ELF-1 (cell line): ENCODE measurements around the gene NCEH1.
A peak's percentile ranks its signal among the peaks of the same experiment; 100 is the strongest.
"Not testable (repeated sequence)": the region's sequence is repeated elsewhere in the genome, so short reads cannot be mapped to it uniquely, and the experiment has no call there.

Experiments used
- DNase-seq: peaks from one replicate; pipeline ENCODE4 v3.0.0-alpha.2; 2016; ENCODE audit warnings: low read depth, low spot score

The NCEH1 gene

DNA sequence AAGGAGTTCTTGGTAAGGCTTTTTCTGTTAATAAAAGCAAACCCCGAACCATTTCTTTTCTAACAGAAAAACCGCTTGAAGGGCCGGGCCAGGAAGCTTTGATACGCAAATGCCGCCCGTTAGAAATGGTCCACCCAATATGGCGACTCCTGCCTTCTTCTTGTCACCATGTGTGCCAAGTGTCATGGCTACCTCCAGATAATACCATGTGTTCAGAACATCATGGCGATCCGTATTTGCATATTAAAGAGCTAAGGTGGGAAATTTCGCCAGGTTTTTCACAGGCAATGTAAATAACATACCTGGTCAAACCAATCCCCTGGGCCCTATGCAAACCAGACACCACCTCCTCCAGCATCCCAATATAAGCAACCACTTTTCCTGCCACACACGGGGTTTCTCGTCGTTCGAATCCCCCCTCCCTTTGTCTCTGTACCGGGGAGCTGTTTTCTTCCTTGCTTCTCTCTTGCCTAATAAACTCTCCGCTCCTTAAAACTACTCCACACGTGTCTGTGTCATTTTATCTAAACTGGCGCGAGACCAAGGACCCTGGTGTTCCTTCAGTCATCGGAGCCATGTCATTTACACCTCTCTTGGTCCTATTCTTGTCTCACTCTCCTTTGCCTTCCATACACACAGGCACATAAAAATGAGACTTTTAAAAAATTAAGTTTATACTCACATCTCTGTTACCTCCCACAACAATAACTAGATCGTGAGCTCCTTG lies 34.5 kb downstream of the NCEH1 start:
- peak; percentile 30 for DNase-seq

DNA sequence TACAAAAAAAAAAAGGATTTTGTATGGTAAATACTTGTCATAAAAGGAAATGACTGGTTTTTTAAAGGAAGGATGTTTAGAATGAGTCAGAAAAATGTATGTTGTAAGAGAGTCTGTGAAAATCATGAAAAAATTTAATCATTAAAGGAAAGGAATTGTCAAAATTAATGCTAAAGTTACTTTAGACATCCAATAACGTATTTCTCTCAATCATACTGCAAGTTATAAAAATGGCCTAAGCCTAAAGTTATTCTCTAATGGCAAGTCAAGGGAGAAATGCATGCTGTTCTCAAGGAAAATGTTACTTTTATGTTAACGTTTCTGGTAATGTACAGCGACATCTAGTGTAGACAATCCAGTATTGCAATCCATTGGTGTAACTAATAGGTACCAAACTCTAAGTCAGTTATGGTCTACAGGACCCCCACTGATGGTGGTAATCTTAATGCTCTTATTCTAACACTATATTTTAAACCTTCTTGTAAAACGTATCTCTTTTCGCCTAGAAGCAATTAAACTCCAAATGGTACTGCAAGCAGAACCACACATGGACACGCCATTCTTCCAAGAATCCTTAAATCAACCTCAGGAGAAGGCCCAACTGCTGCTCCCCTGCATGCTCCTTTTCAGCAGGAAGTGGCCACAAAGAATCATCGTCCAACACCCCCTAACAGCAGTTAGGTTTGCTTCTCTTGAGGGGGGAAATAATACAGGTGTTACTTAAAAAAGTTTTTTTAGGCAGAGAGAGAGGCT lies 35.2 kb downstream of the NCEH1 start:
- no peak for DNase-seq

DNA sequence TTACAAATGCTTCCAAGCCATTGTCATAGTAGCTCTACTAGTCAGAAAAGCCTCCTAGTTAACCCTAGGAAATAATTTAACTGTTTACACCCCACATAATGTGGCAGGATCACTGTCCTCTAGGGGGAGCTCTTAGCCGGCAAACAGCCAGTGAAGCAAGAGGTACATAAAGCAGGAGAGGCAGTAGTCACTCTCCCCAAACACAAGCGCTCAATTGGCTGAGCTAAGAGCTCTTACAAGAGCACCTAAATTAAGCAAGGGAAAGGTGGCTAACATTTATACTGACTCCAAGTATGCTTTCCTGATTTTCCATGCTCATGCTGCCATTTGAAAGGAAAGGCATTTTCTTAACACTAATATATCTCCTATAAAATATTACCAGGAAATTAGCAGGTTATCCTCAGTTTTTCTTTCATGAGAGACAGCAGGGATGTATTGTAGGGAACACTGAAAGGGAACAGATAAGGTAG lies 37.6 kb downstream of the NCEH1 start:
- peak; percentile 77 for DNase-seq

DNA sequence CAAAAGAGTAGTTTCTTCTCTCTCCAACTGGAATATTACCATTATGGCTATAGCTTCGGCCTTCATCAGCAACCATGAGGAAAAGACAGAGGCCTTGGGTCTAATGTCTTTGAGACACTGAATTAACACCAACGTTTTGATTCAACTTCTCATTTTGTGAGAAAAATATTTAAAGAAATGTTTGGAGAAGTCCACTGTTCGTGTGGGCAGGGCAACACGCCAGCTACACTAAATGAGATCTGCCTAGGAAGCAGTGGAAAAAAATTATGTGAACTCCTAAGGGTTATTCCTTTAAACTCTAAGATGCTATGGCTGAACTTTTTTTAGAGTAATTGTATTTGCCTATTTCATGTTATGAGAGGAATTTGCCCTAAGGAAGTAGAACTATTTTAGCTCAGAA lies 41.8 kb downstream of the NCEH1 start:
- DNase-seq: no peak

DNA sequence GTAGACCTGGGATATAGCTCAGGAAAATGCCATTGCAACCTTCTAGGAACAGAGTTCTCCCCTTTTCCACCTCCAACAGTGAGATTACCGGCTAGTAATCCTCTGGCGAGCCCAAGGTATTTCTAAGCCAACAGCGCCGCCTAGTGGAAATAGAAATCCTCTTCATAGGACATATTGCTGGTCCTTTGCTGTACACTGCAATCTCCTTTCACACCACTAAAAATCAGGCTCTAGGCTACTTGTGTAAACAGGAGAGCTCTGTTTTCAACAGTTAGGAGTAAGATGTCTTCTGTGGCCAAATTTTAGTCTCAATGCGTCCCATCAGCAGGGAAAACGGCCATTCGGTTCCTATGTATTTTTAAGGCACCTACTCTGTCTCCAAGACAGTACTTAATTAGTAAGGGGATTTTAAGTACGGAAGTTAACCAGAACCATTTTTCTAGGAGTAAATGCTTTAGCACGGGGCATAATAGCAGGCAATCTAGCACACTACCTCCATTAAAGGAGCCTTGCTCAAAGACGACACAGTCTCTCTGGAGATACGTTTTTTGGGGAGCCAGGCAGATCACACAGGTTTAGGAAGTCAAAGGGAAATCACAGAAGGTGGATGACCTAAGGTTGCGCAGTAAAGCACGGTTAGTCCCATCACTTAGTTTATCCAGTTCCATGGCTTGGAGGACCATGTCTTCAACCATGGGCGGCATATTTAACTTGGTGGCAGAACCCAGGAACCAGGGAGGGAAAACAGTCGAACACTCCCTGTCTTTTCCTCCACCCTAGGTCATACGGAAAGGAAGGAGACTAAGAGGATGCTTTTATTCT lies 43.8 kb downstream of the NCEH1 start:
- peak; percentile 83 for DNase-seq

DNA sequence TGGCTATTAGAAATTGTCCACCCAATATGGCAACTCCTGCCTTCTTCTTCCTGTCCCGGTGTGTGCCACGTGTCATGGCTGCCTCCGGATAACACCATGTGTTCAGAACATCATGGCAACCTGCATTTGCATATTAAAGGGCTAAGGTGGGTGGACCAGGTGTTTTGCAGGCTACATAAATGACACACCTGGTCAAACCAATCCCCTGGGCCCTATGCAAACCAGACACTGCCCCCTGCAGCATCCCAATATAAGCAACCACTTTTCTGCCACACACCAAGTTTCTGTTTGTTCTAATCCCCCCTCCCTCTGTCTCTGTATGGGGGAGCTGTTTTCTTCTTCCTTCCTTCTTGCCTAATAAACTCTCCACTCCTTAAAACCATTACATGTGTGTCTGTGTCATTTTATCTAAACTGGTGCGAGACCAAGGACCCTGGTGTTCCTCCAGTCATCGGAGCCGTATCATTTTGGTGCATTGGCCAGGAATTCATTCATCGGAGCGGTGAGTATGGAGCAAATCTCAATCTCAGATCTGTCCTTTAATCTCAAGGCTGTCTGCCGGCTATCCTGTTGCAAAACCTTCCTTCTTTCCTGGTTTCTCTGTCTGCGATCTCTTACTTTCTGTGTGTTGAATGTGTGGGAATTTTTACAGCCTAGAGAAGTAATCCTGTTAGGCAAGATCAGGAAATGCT lies 44.5 kb downstream of the NCEH1 start:
- DNase-seq: no peak

DNA sequence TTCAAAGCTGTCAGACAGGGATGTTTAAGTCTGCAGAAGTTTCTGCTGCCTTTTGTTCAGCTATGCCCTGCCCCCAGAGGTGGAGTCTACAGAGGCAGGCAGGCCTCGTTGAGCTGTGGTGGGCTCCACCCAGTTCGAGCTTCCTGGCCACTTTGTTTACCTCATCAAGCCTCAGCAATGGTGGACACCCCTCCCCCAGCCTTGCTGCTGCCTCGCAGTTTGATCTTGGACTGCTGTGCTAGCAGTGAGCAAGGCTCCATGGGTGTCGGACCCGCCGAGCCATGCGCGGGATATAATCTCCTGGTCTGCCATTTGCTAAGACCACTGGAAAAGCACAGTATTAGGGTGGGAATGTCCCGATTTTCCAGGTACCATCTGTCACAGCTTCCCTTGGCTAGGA lies 45.4 kb downstream of the NCEH1 start:
- not testable (repeated sequence) for DNase-seq

DNA sequence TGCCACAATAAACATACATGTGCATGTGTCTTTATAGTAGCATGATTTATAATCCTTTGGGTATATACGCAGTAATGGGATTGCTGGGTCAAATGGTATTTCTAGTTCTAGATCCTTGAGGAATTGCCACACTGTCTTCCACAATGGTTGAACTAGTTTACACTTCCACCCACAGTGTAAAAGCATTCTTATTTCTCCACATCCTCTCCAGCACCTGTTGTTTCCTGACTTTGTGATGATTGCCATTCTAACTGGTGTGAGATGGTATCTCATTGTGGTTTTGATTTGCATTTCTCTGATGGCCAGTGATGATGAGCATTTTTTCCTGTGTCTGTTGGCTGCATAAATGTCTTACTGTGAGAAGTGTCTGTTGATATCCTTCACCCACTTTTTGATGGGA lies 50.4 kb downstream of the NCEH1 start:
- not testable (repeated sequence) for DNase-seq

DNA sequence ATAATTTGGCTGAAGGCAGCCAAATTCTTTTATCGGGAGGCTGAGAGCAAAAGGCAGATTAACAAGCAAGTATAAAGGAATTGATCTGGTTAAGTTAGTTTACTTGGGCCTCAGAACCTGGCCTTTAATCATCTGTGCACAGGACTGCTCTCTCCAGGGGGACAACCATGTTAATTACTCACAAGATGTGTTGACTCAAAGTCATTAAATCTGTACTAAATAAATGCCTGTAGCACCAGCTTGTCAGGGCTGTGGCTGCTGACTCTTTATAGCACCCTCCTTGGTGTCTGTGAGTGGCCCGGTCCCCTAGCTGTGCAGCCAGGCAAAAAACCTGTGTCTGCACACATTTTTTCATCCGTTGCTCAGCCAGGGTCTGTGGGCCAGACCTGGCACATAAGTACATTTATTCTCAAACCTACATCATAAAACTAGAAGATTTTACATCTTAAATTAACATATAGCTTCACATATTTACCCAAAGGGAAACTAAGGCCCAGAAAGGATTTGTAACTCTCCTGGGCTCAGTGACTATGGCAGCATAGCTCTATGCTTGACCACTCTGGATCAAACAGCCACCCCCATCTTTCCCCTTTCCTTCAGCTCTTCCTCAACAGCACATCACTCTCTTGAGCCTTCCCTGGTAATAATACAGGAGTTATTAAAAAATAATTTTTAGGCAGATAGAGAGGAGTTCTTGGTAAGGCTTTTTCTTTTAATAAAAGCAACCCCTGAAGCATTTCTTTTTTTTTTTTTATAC lies 51.4 kb downstream of the NCEH1 start:
- no peak for DNase-seq

DNA sequence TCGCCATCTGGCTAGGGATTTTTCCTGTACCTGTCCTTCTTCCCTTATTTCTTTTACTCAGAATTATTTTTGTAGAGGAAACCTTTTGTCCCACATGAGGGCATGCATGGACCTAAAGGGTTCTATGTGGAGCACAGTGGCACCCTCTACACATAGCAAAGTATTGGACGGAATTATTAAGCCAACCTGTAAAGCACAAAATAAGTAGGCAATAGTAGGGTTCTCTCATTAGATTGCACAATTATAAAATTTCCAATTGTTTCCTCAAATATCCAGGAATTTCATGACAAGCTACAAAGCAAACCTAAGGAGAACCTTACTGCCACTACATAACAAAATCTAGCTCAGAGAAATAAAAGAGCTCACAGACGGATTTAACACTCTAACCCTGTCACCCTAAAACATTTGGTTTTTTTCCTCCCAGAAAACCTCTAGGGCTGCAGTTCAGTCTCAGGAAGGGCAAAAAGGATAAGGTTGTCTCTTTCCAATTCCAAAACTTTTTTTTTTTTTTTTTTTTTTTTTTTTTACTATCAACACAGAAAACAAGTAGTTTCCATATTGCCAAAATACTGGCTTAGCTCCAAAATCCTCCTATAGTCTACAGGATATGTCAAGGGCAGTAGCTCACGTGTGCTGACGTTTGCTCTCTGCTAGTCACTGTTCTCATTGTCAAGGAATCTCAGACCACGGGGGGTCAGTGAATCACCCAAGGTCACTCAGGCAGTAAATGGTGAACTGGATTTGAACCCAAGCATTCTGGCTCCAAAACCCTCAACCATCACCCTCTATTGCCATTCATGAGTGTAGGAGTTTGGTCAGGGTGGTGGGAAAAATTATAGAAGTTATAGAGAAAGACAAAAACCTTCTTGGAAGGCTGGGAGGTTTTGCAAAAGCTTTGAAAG lies 52.3 kb downstream of the NCEH1 start:
- no peak for DNase-seq

DNA sequence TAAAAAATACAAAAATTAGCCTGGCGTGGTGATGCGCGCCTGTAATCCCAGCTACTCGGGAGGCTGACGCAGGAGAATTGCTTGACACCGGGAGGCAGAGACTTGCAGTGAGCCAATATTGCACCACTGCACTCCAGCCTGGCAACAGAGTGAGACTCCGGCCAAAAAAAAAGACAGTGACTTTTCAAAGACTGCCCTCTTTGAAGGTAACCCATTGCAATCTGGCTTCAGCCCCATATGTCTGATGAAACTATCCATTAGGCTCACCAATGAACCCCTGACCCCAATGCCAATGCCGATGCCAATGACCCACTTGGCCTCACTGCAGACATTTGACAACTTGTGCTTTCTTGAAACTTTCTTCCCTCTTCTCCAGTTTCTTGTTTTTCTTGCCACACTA lies 54.3 kb downstream of the NCEH1 start:
- DNase-seq: no peak

DNA sequence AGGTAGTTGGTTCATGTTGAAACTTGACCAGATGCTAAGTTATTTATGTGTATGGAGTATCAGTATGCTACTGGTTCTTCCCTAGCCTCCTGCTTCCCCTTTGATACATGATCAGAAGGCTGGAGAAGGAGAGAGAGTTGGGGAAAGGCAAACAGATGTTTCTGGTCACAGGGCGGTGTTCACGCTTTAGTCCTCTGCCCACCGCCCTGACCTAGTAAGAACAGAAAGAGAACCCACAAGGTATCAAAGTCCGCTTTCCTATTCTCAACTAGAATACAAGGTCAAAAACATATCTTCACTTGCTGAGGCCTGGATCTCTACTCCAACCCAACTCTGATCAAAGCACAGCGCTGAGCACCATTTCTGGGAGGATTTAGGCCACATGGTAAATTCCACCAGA lies 55.5 kb downstream of the NCEH1 start:
- DNase-seq: no peak

DNA sequence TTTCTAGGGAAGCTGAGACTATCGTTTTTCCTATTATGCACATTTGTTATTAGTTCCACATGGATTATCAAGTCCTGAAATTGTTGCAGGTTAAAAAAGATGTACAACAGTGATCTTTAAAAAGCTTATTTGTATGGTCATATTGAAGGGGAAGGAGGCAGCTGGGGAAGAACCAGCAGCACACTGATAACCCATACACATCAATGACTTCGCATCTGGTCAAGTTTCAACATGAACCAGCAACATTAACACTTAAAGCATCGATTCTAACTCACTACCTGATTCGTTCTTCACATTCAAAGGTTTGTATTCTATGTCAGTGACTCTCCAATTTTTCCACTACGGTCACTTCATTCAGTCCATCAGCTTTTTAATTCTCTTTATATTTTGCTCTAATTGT lies 56.4 kb downstream of the NCEH1 start:
- no peak for DNase-seq

DNA sequence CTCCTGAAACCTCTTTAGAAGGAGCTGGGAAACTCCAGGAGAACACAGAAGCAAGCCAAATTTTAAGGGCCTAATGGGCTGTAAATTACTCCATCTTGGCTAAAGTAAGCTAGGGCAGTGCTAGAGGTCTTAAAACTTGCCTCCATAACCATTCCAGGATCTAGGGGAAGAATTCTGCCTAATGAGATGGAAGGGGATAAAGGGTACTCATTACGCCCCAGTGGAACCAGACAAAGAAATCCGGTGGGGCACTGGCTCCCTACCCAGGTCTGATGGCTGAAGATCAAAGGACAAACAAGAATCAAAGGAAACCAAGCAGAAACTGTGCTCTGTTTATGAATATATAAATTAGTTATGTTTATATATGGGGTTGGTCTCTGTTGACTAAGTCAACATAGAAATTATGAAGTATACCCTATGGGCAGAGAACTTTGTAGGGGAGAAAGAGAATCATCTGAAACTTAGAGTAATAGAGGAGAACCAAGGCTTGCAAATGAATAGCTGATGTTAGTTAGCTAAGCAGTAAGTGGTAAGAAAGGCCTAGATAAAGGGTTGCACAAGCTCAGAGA lies 57.8 kb downstream of the NCEH1 start:
- no peak for DNase-seq

DNA sequence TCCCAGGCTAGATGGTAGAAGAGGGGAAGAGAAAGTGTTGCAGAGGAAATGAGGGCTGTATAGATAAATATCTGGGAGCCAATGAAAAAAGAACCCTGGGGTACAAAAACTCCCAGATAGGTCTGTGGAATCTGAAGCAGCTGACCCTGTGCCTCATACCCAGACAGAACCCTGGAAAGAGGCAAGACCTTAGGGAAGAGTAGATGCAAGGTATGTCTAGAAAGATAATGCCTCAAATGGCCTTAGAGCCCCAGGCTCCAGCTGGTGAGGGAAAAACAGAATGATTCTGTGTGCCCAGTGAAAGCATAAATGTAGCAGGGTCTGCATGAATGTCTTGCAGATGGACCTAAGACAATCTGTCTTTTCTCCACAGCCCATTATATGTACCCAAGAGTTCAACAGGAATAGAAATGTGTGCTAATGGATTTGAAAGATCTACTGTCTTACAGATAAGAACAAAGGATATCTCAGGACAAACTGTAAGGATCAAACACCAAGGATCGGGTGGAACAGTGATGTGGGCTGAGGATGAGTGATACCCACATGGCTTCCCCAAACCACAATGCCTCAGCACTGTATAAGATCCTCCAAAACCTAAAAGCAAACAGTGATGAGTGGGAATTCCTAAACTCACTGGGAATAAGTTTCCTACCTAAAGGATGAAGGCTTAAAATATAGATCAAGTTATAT lies 58.8 kb downstream of the NCEH1 start:
- DNase-seq: no peak

DNA sequence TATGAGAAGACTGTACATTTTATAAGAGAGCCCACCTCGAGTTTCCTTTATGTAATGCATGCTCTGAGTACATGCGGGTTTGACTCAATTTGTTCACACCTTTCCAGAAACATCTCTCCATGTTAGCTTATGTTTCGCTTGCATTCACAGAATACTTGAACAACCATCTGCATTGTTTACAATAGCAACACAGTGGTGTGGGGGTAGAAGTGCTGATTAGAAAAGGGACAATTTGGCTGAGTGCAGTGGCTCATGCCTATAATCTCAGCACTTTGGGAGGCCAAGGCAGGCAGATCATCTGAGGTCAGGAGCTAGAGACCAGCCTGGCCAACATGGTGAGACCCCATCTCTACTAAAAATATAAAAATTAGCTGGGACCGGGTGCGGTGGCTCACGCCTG lies 60.9 kb downstream of the NCEH1 start:
- no peak for DNase-seq

DNA sequence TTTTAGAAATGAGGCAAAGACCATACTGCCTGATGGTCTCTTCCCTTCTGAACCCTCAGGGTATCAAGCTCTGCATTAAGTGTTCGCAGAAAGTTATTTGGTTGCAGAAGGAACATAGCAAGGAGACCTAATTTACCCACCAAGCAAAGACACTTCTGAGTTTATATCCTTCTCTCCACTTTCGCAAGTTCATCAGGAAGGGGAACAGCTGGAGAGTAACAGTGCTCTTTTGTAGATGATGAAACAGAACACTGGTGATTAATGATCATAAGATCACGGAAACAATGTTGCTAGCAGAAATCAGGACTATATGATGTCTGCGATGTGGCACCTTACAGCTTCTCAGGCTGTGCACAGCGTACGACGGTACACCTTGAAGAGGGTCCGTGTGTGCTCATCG lies 62.1 kb downstream of the NCEH1 start:
- DNase-seq: no peak

DNA sequence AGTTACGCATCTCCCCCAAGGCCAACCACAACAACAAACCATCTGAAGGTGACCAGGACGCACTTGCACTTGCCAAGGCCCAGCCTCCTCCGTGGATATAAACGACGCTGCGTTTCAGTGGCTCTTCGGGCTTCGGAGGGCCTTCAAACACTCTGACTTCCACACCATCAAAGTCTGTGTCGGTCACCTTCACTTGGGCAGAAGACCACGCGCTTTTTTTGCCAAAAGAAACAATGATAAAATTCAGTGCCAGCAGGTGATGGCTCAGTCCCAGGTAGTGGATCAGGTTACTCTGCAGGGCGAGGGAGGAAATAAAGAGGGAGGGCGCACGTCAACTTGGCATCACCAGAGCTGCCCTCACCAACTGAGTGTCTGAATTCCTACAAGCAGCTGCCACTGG lies 63.0 kb downstream of the NCEH1 start:
- no peak for DNase-seq

DNA sequence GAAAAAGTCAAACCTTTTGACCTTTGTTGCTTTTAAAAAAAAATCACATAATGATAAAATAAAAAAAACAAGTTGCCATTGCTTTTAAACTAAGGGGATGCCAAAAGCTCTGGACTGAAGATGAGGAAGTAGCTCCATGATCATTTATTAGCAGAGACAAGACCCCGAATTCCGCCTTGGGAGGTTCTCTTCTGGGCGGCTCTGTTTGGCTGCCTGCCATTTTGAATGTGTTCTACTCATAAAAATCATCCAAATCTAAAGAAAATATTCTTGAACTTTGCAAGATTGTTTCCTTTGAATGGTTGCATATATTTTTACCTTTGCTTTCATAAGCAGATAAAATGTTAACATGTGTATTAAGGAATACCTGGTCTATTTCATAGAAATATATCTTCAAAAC lies 63.8 kb downstream of the NCEH1 start:
- no peak for DNase-seq
